Fibroblast of lung (primary cell): Measurements from ENCODE around the gene AIFM1.

Source experiments
- CTCF ChIP-seq, 2 donors: IDR thresholded peaks in 1 of 2; conservative IDR thresholded peaks in 1 of 2; 1 replicate in 1 of 2; 2 replicates in 1 of 2; pipeline ENCODE4 v1.5.1; 2011 to 2012; ENCODE audit warnings: low read length in 2 of 2, control low read depth in 1 of 2, inconsistent platforms in 1 of 2, low read depth in 1 of 2, mild to moderate bottlenecking in 1 of 2
- EZH2 ChIP-seq: IDR thresholded peaks from 2 replicates; pipeline ENCODE4 v1.5.1; 2012; ENCODE audit warnings: low read length, control low read depth, mild to moderate bottlenecking; ENCODE audit errors: missing control alignments

- TF ChIP-seq CTCF (conservative IDR thresholded peaks at IDR 0.05 in 1 of 2, IDR thresholded peaks at IDR 0.05 in 1 of 2; ENCODE audit: low read depth in 1 of 2, low read length in 2 of 2) (no peak), EZH2 (no peak)
Measured at GRCh38 chrX:130081421-130082045, 84.1 kb downstream of the AIFM1 start.
